GM12892 (cell line): ENCODE results near the gene CYP2S1.

Experiments used
- POLR2AphosphoS5 ChIP-seq: IDR thresholded peaks from 2 replicates; pipeline ENCODE4 v1.6.1; 2011; ENCODE audit warnings: low read depth, low read length, control low read depth
- TAF1 ChIP-seq: IDR thresholded peaks from 2 replicates; pipeline ENCODE4 v1.6.1; 2011; ENCODE audit warnings: low read depth, mild to moderate bottlenecking, control low read depth, low read length, borderline replicate concordance

GRCh38 chr19:41244117-41244516, 51.1 kb downstream of the CYP2S1 start:
- no peak for TF ChIP-seq POLR2AphosphoS5
- TF ChIP-seq TAF1: no peak
